Heart right ventricle (tissue), 16 donors: ENCODE measurements around the gene HFE. TPM values are rescaled to one million over a fixed set of nuclear protein-coding genes. Genes with fewer than 3 reads are reported as not detected.
A peak's percentile ranks its signal among the peaks of the same experiment; 100 is the strongest.
"Not testable (repeated sequence)": the region's sequence is repeated elsewhere in the genome, so short reads cannot be mapped to it uniquely, and the experiment has no call there.

ENCODE experiments used
- ATAC-seq, 8 donors: fragments of 200-7000 bp; cut with Tn5 transposase; one replicate each; pipeline ENCODE4 v1.9.1; 2020; ENCODE audit warnings: mild to moderate bottlenecking in 8 of 8, moderate library complexity in 8 of 8, moderate number of reproducible peaks in 1 of 8
- DNase-seq, 2 donors: peaks; one replicate each; pipeline ENCODE4 v3.0.0-alpha.2; 2020
- H3K27ac ChIP-seq, 10 donors: fragments of 200-600 bp; sonication (generic) in 2 of 10; one replicate each; pipeline versions ENCODE4 v1.5.0 to v1.8.0; 2020 to 2022; ENCODE audit warnings: mild to moderate bottlenecking in 3 of 10
- H3K27me3 ChIP-seq, 7 donors: fragments of 200-600 bp; one replicate each; pipeline ENCODE4 v1.8.0; 2021 to 2022; ENCODE audit warnings: mild to moderate bottlenecking in 2 of 7
- H3K36me3 ChIP-seq, 9 donors: fragments of 200-600 bp; sonication (generic) in 1 of 9; one replicate each; pipeline versions ENCODE4 v1.5.0 to v1.8.0; 2020 to 2022; ENCODE audit warnings: mild to moderate bottlenecking in 2 of 9
- H3K4me1 ChIP-seq, 9 donors: fragments of 200-600 bp; sonication (generic) in 1 of 9; one replicate each; pipeline versions ENCODE4 v1.5.0 to v1.8.0; 2020 to 2022; ENCODE audit warnings: mild to moderate bottlenecking in 4 of 9
- H3K4me3 ChIP-seq, 10 donors: fragments of 200-600 bp; sonication (generic) in 2 of 10; one replicate each; pipeline versions ENCODE4 v1.5.0 to v1.8.0; 2020 to 2022; ENCODE audit warnings: mild to moderate bottlenecking in 7 of 10, moderate library complexity in 2 of 10
- H3K9me3 ChIP-seq, 11 donors: fragments of 200-600 bp in 10 of 11; sonication (generic) in 2 of 11; one replicate each; pipeline versions ENCODE4 v1.5.0 to v1.8.0; 2013 to 2022; ENCODE audit warnings: mild to moderate bottlenecking in 2 of 11, control low read depth in 1 of 11, moderate library complexity in 1 of 11
- CTCF ChIP-seq, 9 donors: fragments of 200-600 bp; sonication (generic) in 2 of 9; IDR thresholded peaks; one replicate each; pipeline versions ENCODE4 v1.5.0 to v1.8.0; 2021 to 2022; ENCODE audit warnings: antibody characterized with exemption in 9 of 9, mild to moderate bottlenecking in 5 of 9, moderate library complexity in 1 of 9
- WGBS, 2 donors: extraction: QIAGEN DNeasy Blood & Tissue Kit; methylation state at CpG; one replicate each; pipeline ENCODE4 v1.1.7; 2013; ENCODE audit warnings: inconsistent platforms in 1 of 2; 5-methylcytosine and 5-hydroxymethylcytosine counted together
- intact Hi-C, 10 donors: fragments of 100-400 bp; cut with DNase I; formaldehyde crosslinking; loops; one replicate each; pipeline versions ENCODE4 v1.11.1 to v1.14.2; 2022
- polyA plus RNA-seq, 2 donors: library from polyadenylated mRNA; stranded (reverse); fragments of 200-250 nt; gene quantifications; one replicate each; pipeline ENCODE4 v1.2.3, GENCODE V29; 2013
- total RNA-seq, 10 donors: library from RNA; stranded (reverse); fragmentation: NEBNext Ultra II Directional in 3 of 10; extraction: Animal tissue kit (Norgen Biotek cat#: 25700) in 3 of 10; gene quantifications; one replicate each; pipeline versions ENCODE4 v1.2.1 to v1.2.4, GENCODE V29; 2021 to 2023
- donor health status: Arrhythmogenic right ventricular cardiomyopathy.
- donor health status: ischemic (EF 13 %, LVEDD 7.1; RV severe dilation, severe dysfunction).
- donor health status: healthy with polysubstance abuse.
- donor health status: DM: no; HTN: yes; CAD: no.
- donor health status: DM: no; HTN: no; CAD: no.
- donor health status: ischemic (EF 25% LVEDD 6.9; RV normal size, moderate dysfunction).
- donor health status: ischemic (EF 25% LVEDD 5.7; RV mildly dilated, moderate dysfunction).
- donor health status: healthy.
- donor health status: DM: yes; HTN: yes; CAD: no.
- donor health status: Ischemic cardiomyopathy.
- donor health status: ischemic (EF 35%, LVEDD 5.7; RV mildly dilated, moderate dysfunction).
- donor health status: nonischemic (EF 11% LVEDD 7.7; RV severe dilation, severe dysfunction).
- donor health status: DM: yes; HTN: yes; CAD: no.
- donor health status: PGD.
- donor health status: ischemic (EF 29% LVEDD 5.4; RV normal size, mild dysfunction).
- donor health status: nonischemic (EF 23%, LVEDD 6.1; RV moderate dilation, normal function).

Gene HFE
- total and polyA plus RNA-seq, 12 donors: 1.4 to 7.7 (median 3.9) TPM

GRCh38 chr6:26075063-26075717 is 12.0 kb upstream of the HFE start:
- intact Hi-C loops: no loop called here
- Histone ChIP-seq H3K4me3 (no peak overlapping the region), H3K27me3 (no peaks in the 10 kb centered on the region), H3K27ac (no peak overlapping the region), H3K4me1 (peaks cover 0 to 5% (median 0%) of the 10 kb centered on the region in 9 donors), H3K9me3 (no peaks in the 10 kb centered on the region), H3K36me3 (no peaks in the 10 kb centered on the region)
- DNase-seq: no peak
- no peak for ATAC-seq
- WGBS, 2 donors: 73 to 74% methylated on average over 20 of the region's 20 CpGs
- no peak for TF ChIP-seq CTCF (IDR thresholded peaks at IDR 0.05)

DNA sequence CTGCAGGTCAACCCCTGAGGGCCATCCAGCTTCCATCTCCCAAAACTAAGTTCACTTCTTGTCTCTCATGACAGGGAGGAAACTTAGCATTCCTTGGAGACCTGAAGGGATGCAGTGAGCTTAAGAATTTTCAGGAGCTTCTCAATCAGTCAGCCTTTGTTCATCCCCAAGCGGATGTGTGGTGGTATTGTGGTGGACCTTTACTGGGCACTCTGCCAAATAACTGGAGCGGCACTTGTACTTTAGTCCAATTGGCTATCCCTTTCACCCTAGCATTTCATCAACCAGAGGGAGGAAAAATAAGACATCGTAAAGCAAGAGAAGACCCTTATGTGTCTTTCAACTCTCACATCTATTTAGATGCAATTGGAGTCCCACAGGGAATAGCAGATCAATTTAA is 9.2 kb upstream of the HFE start:
- H3K4me3 ChIP-seq, intact Hi-C loops, H3K27me3 ChIP-seq, DNase-seq, H3K36me3 ChIP-seq, H3K27ac ChIP-seq, H3K4me1 ChIP-seq, ATAC-seq: not testable (repeated sequence)
- H3K9me3 ChIP-seq: peaks cover 0 to 16% (median 0%) of the 10 kb centered on the region in 11 donors
- WGBS, 2 donors: 65 to 66% methylated on average over 3 of the region's 3 CpGs

GRCh38 chr6:26081096-26081495 is 6.1 kb upstream of the HFE start:
- H3K4me1 ChIP-seq, intact Hi-C loops, H3K4me3 ChIP-seq, H3K36me3 ChIP-seq, ATAC-seq, H3K27ac ChIP-seq, DNase-seq, H3K27me3 ChIP-seq: not testable (repeated sequence)
- peaks cover 0 to 16% (median 0%) of the 10 kb centered on the region in 11 donors for H3K9me3 ChIP-seq
- WGBS, 2 donors: 92 to 99% methylated on average over 3 of the region's 3 CpGs

DNA sequence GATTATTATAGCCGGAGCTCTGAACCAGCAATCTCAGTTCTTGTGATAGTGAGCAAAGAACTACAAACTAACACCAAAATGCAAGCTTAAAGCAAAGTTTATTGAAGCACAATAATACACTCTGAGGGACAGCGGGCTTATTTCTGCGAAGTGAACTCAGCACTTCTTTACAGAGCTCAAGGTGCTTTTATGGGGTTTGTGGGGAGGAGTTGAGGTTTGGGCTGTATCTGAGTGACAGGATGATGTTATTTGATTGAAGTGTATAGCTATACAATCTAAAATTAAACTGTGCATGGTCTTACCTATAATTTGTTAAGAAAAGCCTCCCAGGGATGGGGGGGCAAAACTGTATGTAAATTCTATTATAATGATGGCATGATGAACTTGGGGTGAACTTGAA is 1.0 kb upstream of the HFE start:
- no peak for TF ChIP-seq CTCF (IDR thresholded peaks at IDR 0.05)
- Histone ChIP-seq H3K4me1 (peaks cover 5 to 30% (median 20%) of the 10 kb centered on the region in 9 donors), H3K9me3 (peaks cover 0 to 9% (median 0%) of the 10 kb centered on the region in 11 donors), H3K27me3 (no peaks in the 10 kb centered on the region), H3K27ac (no peak overlapping the region), H3K4me3 (no peak overlapping the region), H3K36me3 (no peaks in the 10 kb centered on the region)
- ATAC-seq (no peak), DNase-seq (no peak)
- 97 to 98% methylated on average over 3 of the region's 3 CpGs for WGBS, 2 donors
- intact Hi-C loops: no loop called here

- intact Hi-C loops: no loop called here
- Histone ChIP-seq H3K4me3 (peak overlapping the region in 8 of 10 donors; percentile 64 to 77 (median 72)), H3K9me3 (no peaks in the 10 kb centered on the region), H3K27me3 (no peaks in the 10 kb centered on the region), H3K36me3 (peaks cover 0 to 8% (median 0%) of the 10 kb centered on the region in 9 donors), H3K27ac (peak overlapping the region; percentile 35 to 93 (median 86)), H3K4me1 (peaks cover 5 to 38% (median 20%) of the 10 kb centered on the region in 9 donors)
- ATAC-seq: peak; percentile 46 to 92 (median 60)
- DNase-seq: no peak
- 42 to 52% methylated on average over 5 of the region's 5 CpGs for WGBS, 2 donors
- TF ChIP-seq CTCF (IDR thresholded peaks at IDR 0.05): no peak
These were observed 1.1 kb downstream of the HFE start for GRCh38 chr6:26088344-26088743.
